Breast epithelium (tissue), 3 donors: ENCODE data around the gene ARL6IP1.

Source experiments
- POLR2A ChIP-seq: fragments of 450-650 bp; IDR thresholded peaks from one replicate; pipeline ENCODE4 v1.6.1; 2016; ENCODE audit warnings: antibody characterized with exemption, mild to moderate bottlenecking, moderate library complexity
- TF ChIP-seq, protein P1 (sequence below), 3 donors: fragments of 450-650 bp; IDR thresholded peaks; one replicate each; pipeline ENCODE4 v1.5.1; 2016 to 2017; ENCODE audit warnings: antibody characterized with exemption in 3 of 3, mild to moderate bottlenecking in 3 of 3, moderate library complexity in 3 of 3

DNA sequence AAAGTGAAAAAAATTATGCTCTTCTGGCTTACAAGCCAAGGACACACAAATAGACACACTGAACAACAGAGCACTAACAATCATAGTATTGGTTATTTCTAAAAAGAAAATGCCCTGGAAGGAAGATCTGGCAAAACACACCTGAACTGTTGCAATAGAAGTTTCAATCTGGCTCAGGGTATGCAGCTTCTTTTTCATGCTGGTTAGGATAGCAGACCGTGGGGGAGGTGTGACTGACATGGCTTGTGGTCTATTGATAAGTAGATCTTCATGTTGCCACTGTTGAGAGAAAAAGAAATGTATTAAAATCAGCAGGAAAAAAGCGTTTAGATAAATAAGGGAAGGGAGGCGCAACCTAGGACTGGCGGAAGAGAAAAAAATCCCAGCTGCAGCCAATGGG lies 26.5 kb upstream of the ARL6IP1 start:
- TF ChIP-seq POLR2A: no peak
- TF ChIP-seq, protein P1, sequence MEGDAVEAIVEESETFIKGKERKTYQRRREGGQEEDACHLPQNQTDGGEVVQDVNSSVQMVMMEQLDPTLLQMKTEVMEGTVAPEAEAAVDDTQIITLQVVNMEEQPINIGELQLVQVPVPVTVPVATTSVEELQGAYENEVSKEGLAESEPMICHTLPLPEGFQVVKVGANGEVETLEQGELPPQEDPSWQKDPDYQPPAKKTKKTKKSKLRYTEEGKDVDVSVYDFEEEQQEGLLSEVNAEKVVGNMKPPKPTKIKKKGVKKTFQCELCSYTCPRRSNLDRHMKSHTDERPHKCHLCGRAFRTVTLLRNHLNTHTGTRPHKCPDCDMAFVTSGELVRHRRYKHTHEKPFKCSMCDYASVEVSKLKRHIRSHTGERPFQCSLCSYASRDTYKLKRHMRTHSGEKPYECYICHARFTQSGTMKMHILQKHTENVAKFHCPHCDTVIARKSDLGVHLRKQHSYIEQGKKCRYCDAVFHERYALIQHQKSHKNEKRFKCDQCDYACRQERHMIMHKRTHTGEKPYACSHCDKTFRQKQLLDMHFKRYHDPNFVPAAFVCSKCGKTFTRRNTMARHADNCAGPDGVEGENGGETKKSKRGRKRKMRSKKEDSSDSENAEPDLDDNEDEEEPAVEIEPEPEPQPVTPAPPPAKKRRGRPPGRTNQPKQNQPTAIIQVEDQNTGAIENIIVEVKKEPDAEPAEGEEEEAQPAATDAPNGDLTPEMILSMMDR (IDR thresholded peaks at IDR 0.05): no peak
